Measurements from ENCODE around the gene MAPKBP1. TPM values are rescaled to one million over a fixed set of nuclear protein-coding genes. Genes with fewer than 3 reads are reported as not detected.

Gene MAPKBP1
- total RNA-seq, 1 experiment from 2014 or later: 13.7 TPM

DNA sequence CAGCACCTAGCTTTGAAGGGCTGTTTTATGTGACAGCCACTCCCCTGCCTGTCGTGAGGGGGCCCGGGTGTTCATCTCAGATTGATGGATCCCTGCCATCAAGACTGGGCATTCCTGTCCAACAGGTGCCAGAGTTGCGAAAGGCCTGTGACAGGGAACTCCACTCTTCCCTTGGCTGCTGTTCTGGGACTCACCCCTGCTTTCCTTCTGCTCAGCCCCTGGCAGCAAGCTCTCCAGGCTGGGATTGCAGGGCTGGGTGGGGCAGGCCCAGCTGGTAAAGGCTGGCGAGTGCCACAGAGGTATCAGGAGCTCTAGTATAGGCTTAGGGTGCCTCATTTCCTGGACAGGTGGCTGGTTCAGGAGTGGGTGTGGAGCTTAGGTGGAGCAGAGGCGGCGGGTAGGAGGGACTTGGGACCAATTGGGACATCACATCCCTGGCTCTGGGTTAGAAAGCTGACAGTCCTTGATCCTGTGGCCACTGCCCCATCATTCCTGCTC, 64.2 kb downstream of the MAPKBP1 start, which contains the start of gene PLA2G4B:
TSS of gene PLA2G4B (plus strand) at position 448 of the 498 bp plus-strand sequence. CDS start 67 bp downstream, outside the sequence.
- Histone ChIP-seq H3K9me3 (ENCODE audit: control insufficient read depth, low read depth, low read length) (no peaks in the 10 kb centered on the region), H2AFZ (ENCODE audit: low read length) (no peak within 1 kb of the TSS), H3K23ac (ENCODE audit: insufficient read length, low read depth, low read length) (no peak within 1 kb of the TSS), H4K8ac (replicated peaks; ENCODE audit: insufficient read length, low read depth, low read length) (no peak within 1 kb of the TSS), H3K14ac (ENCODE audit: insufficient read depth, low read length) (no peak within 1 kb of the TSS), H4K91ac (ENCODE audit: insufficient read length, low read depth, low read length) (no peak within 1 kb of the TSS), H3K4me2 (ENCODE audit: insufficient read depth, insufficient read length, low read length) (no peak within 1 kb of the TSS), H3K18ac (ENCODE audit: insufficient read length, low read depth, low read length) (no peak within 1 kb of the TSS), H3K27ac (ENCODE audit: insufficient read length, low read depth, low read length) (no peak within 1 kb of the TSS), H4K5ac (ENCODE audit: insufficient read length, low read depth, low read length) (no peak within 1 kb of the TSS), H2BK5ac (ENCODE audit: insufficient read length, low read length) (no peak within 1 kb of the TSS), H3T11ph (ENCODE audit: low read length) (no peak within 1 kb of the TSS), H4K20me1 (ENCODE audit: control insufficient read depth, insufficient read depth, insufficient read length) (peaks cover 2% of the 10 kb centered on the region), H3K4ac (ENCODE audit: low read depth, low read length) (no peak within 1 kb of the TSS), H3K27me3 (ENCODE audit: insufficient read depth, low read length) (no peaks in the 10 kb centered on the region), H3K4me1 (ENCODE audit: insufficient read depth, low read length) (no peaks in the 10 kb centered on the region), H3K56ac (ENCODE audit: insufficient read length, low read depth, low read length) (no peak within 1 kb of the TSS), H3K79me1 (ENCODE audit: insufficient read depth, low read depth, low read length, poor library complexity, severe bottlenecking) (no peaks in the 10 kb centered on the region), H2BK20ac (ENCODE audit: low read depth, low read length, poor library complexity, severe bottlenecking) (no peak within 1 kb of the TSS), H3K23me2 (ENCODE audit: insufficient read length, low read depth, low read length, poor library complexity, severe bottlenecking) (no peaks in the 10 kb centered on the region), H2AK5ac (ENCODE audit: insufficient read length, low read length) (no peak within 1 kb of the TSS), H3K9ac (ENCODE audit: extremely low read depth, insufficient read length, low read length) (no peak within 1 kb of the TSS), H2BK120ac (ENCODE audit: low read depth, low read length, poor library complexity, severe bottlenecking) (no peak within 1 kb of the TSS), H2BK12ac (ENCODE audit: insufficient read length, low read depth, low read length) (no peak within 1 kb of the TSS), H3K79me2 (ENCODE audit: insufficient read depth, low read length) (no peaks in the 10 kb centered on the region), H2BK15ac (ENCODE audit: low read depth, low read length) (no peak within 1 kb of the TSS)
- H3K4me3 Mint-ChIP-seq: no peak within 1 kb of the TSS
- H3K27me3 Mint-ChIP-seq (ENCODE audit: low read depth): no peaks in the 10 kb centered on the region
- DNase-seq: no peak
- peaks cover 3 to 12% (median 6%) of the 10 kb centered on the region in 3 experiments; a peak in 6 of 7 replicates for H3K36me3 Mint-ChIP-seq (ENCODE audit: insufficient read depth in 1 of 3, low read depth in 3 of 3)
- no CpG with 5 or more reads among the region's 6 CpGs for WGBS (ENCODE audit: extremely low coverage, insufficient read length, low lambda C conversion rate)
- no peak for TF ChIP-seq CTCF (conservative IDR thresholded peaks at IDR 0.05)
- no peaks in the 10 kb centered on the region; a peak in 1 of 5 replicates for H3K9me3 Mint-ChIP-seq
- no peak within 1 kb of the TSS; a peak in 1 of 7 replicates for H3K27ac Mint-ChIP-seq
- no peaks in the 10 kb centered on the region for H3K4me1 Mint-ChIP-seq
